ENCODE results near the gene TUBGCP2.
A peak's percentile ranks its signal among the peaks of the same experiment; 100 is the strongest.

The TUBGCP2 gene

GRCh38 chr10:133318494-133319127 lies 9.9 kb upstream of the TUBGCP2 start:
- ChIA-PET POLR2A (no interaction called here), CTCF (interaction anchor here (0.8 to 1.6 kb wide), 3 partner anchors 9 to 11 kb away, joined by 5 to 7 read pairs (median 5); no protein-coding TSS in a partner anchor)
- TF ChIP-seq NFRKB (IDR thresholded peaks at IDR 0.05) (no peak), FOXM1 (IDR thresholded peaks at IDR 0.05; ENCODE audit: borderline replicate concordance) (no peak), PKNOX1 (IDR thresholded peaks at IDR 0.05) (peak; percentile 76), L3MBTL2 (conservative IDR thresholded peaks at IDR 0.05) (0 out of 2 replicates have a peak, but pooled peaks have one; percentile 10), ZNF384 (IDR thresholded peaks at IDR 0.05) (no peak)
- DNase-seq (ENCODE audit: extremely low spot score), result peak; percentile 83

DNA sequence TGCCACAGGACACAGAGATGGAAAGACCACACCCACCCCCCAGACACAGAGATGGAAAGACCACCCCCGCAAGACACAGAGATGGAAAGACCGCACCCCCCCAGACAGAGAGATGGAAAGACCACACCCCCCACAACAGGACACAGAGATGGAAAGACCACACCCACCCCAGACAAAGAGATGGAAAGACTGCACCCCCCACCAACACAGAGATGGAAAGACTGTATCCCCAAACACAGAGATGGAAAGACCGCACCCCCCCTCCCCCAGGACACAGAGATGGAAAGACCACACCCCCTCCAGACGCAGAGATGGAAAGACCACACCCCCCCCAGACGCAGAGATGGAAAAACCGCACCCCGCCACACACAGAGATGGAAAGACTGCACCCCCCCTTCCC lies 8.1 kb upstream of the TUBGCP2 start:
- no peak for DNase-seq (ENCODE audit: extremely low spot score)
- ChIA-PET CTCF (no interaction called here), POLR2A (no interaction called here)
- TF ChIP-seq ZNF384 (IDR thresholded peaks at IDR 0.05) (no peak), FOXA1 (IDR thresholded peaks at IDR 0.05) (no peak), CTBP1 (IDR thresholded peaks at IDR 0.05; ENCODE audit: borderline replicate concordance) (no peak), LEF1 (IDR thresholded peaks at IDR 0.05; ENCODE audit: borderline replicate concordance) (no peak), SUZ12 (IDR thresholded peaks at IDR 0.05) (no peak), FOXK2 (IDR thresholded peaks at IDR 0.05) (no peak), ELF4 (IDR thresholded peaks at IDR 0.05) (no peak), PKNOX1 (IDR thresholded peaks at IDR 0.05) (no peak), L3MBTL2 (conservative IDR thresholded peaks at IDR 0.05) (no peak), FOXM1 (IDR thresholded peaks at IDR 0.05; ENCODE audit: borderline replicate concordance) (no peak), HDGF (IDR thresholded peaks at IDR 0.05; ENCODE audit: borderline replicate concordance) (no peak), TARDBP (IDR thresholded peaks at IDR 0.05) (no peak), NFRKB (IDR thresholded peaks at IDR 0.05) (no peak), SP1 (IDR thresholded peaks at IDR 0.05) (no peak), ARNT (IDR thresholded peaks at IDR 0.05) (no peak)

DNA sequence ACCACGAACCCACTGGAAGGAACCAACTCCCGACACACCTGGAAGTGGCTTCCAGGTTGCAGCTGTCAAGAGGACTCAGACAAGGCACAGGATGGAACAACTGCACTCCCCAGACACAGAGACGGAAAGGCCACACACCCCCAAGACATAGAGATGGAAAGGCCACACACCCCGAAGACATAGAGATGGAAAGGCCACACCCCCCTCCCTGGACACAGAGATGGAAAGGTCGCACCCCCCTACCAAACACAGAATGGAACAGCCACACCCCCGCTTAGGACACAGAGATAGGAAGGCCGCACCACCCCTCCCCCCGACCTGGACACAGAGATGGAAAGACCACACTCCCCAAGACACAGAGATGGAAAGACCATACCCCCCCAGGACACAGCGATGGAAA lies 7.6 kb upstream of the TUBGCP2 start:
- TF ChIP-seq BHLHE40 (IDR thresholded peaks at IDR 0.05; ENCODE audit: borderline replicate concordance), result no peak
- TF ChIP-seq HDGF (IDR thresholded peaks at IDR 0.05; ENCODE audit: borderline replicate concordance), result no peak
- no peak for TF ChIP-seq FOXA1 (IDR thresholded peaks at IDR 0.05)
- TF ChIP-seq L3MBTL2 (conservative IDR thresholded peaks at IDR 0.05), result no peak
- TF ChIP-seq FOXM1 (IDR thresholded peaks at IDR 0.05; ENCODE audit: borderline replicate concordance), result no peak
- TF ChIP-seq TARDBP (IDR thresholded peaks at IDR 0.05), result no peak
- no peak for TF ChIP-seq SUZ12 (IDR thresholded peaks at IDR 0.05)
- TF ChIP-seq PKNOX1 (IDR thresholded peaks at IDR 0.05), result no peak
- no peak for TF ChIP-seq LEF1 (IDR thresholded peaks at IDR 0.05; ENCODE audit: borderline replicate concordance)
- TF ChIP-seq FOXK2 (IDR thresholded peaks at IDR 0.05), result no peak
- TF ChIP-seq ELF4 (IDR thresholded peaks at IDR 0.05), result no peak
- no peak for TF ChIP-seq ARNT (IDR thresholded peaks at IDR 0.05)
- TF ChIP-seq NFRKB (IDR thresholded peaks at IDR 0.05), result no peak
- TF ChIP-seq CTBP1 (IDR thresholded peaks at IDR 0.05; ENCODE audit: borderline replicate concordance), result no peak
- TF ChIP-seq ZNF384 (IDR thresholded peaks at IDR 0.05), result no peak
- TF ChIP-seq SP1 (IDR thresholded peaks at IDR 0.05), result no peak
- ChIA-PET POLR2A (interaction anchor here (1.6 kb wide), 1 partner anchor 8 kb away, joined by 5 read pairs; no protein-coding TSS in a partner anchor), CTCF (no interaction called here)
- DNase-seq (ENCODE audit: extremely low spot score), result no peak

- DNase-seq (ENCODE audit: extremely low spot score), result no peak
- TF ChIP-seq BHLHE40 (IDR thresholded peaks at IDR 0.05; ENCODE audit: borderline replicate concordance) (no peak), ZNF384 (IDR thresholded peaks at IDR 0.05) (no peak), SP1 (IDR thresholded peaks at IDR 0.05) (no peak)
- POLR2A ChIA-PET, result interaction anchor here (1.6 kb wide), 1 partner anchor 8 kb away, joined by 5 read pairs; no protein-coding TSS in a partner anchor
- CTCF ChIA-PET, result interaction anchor here (0.8 kb wide), 1 partner anchor 14 kb away, joined by 4 read pairs; no protein-coding TSS in a partner anchor
Measured at GRCh38 chr10:133315847-133316246, 7.2 kb upstream of the TUBGCP2 start.

DNA sequence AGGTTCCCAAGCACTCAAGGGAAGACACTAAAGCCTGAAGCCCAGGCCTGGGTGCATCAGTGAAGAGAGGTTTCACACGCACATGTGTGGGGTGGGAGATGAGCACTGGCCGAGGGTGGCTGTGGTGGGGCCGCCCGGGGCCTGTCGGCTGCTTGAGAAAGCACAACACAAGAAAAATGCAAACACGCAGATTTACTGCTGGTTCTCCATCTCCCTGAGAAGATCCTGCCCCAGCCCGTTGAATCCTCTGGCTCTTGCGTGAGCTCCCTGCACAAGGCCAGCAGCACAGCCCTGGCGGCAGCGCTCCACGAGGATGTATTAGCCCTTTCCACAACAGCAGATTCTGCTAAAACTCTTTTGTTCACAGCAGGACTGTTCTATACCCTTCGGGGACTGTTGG lies 6.2 kb upstream of the TUBGCP2 start:
- ChIA-PET CTCF (interaction anchor here (0.8 to 1.8 kb wide), 2 partner anchors 14 to 15 kb away, joined by 4 to 7 read pairs; no protein-coding TSS in a partner anchor), POLR2A (interaction anchor here (1.6 kb wide), 1 partner anchor 9 kb away, joined by 5 read pairs; no protein-coding TSS in a partner anchor)
- no peak for DNase-seq (ENCODE audit: extremely low spot score)
- no peak for TF ChIP-seq FOXK2 (IDR thresholded peaks at IDR 0.05)
- no peak for TF ChIP-seq HDGF (IDR thresholded peaks at IDR 0.05; ENCODE audit: borderline replicate concordance)
- TF ChIP-seq CTBP1 (IDR thresholded peaks at IDR 0.05; ENCODE audit: borderline replicate concordance), result no peak
- TF ChIP-seq SUZ12 (IDR thresholded peaks at IDR 0.05), result no peak
- TF ChIP-seq L3MBTL2 (conservative IDR thresholded peaks at IDR 0.05), result no peak
- TF ChIP-seq ZNF384 (IDR thresholded peaks at IDR 0.05), result no peak
- TF ChIP-seq FOXM1 (IDR thresholded peaks at IDR 0.05; ENCODE audit: borderline replicate concordance), result no peak

- ChIA-PET POLR2A (no interaction called here), CTCF (interaction anchor here (0.6 to 1.8 kb wide), 2 partner anchors 16 to 35 kb away, joined by 3 to 7 read pairs; no protein-coding TSS in a partner anchor)
- no peak for TF ChIP-seq TARDBP (IDR thresholded peaks at IDR 0.05)
- no peak for TF ChIP-seq ELF4 (IDR thresholded peaks at IDR 0.05)
- no peak for TF ChIP-seq CTBP1 (IDR thresholded peaks at IDR 0.05; ENCODE audit: borderline replicate concordance)
- no peak for TF ChIP-seq FOXK2 (IDR thresholded peaks at IDR 0.05)
- no peak for TF ChIP-seq L3MBTL2 (conservative IDR thresholded peaks at IDR 0.05)
- TF ChIP-seq FOXA1 (IDR thresholded peaks at IDR 0.05), result no peak
- DNase-seq (ENCODE audit: extremely low spot score), result no peak
Measured at GRCh38 chr10:133313192-133313591, 4.5 kb upstream of the TUBGCP2 start.
